ENCODE results near the gene EVL.

DNA sequence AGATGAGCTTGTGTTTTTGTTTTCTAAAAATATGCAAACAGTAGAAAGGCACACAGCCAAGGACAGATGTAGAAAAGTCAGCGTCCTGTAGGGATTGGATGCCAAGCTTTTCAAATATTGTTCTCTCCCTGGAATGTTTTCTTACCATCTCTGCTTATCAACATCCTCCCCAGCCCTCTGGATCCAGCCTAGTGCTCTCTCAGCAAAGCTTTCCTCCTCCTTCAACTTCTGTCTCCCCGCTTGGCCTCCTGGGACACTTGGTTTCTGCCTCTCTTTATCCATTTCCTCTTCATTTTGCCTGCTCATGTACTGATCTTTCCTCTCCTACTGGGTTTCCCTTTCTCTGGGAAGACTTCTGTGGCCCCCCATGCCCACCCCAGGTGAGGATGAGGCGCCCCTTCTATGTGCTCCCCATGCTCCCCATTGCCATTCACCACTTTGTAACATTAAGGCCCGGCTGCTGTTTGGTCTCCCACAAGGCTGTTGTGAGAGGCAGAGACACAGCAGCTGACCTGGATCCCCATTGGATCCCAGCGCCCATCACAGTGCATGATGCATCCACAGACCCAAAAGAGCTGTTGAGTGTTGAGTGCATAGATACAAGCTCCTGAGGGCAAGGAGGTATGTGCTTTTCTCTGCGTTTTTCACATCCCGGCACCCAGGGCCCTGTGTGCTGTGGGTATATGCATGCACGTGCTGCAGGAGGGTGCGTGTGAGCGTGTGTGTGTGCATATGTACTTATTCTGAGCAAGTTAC is 38.2 kb downstream of the EVL start:
- TF ChIP-seq TAF1 (IDR thresholded peaks at IDR 0.05; ENCODE audit: borderline replicate concordance, low read depth, low read length) (no peak), EED (IDR thresholded peaks at IDR 0.05; ENCODE audit: low read depth) (no peak), POLR2AphosphoS2 (IDR thresholded peaks at IDR 0.05; ENCODE audit: low read depth, low read length) (no peak)
- TF ChIP-seq, protein P1, sequence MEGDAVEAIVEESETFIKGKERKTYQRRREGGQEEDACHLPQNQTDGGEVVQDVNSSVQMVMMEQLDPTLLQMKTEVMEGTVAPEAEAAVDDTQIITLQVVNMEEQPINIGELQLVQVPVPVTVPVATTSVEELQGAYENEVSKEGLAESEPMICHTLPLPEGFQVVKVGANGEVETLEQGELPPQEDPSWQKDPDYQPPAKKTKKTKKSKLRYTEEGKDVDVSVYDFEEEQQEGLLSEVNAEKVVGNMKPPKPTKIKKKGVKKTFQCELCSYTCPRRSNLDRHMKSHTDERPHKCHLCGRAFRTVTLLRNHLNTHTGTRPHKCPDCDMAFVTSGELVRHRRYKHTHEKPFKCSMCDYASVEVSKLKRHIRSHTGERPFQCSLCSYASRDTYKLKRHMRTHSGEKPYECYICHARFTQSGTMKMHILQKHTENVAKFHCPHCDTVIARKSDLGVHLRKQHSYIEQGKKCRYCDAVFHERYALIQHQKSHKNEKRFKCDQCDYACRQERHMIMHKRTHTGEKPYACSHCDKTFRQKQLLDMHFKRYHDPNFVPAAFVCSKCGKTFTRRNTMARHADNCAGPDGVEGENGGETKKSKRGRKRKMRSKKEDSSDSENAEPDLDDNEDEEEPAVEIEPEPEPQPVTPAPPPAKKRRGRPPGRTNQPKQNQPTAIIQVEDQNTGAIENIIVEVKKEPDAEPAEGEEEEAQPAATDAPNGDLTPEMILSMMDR (IDR thresholded peaks at IDR 0.05 in 2 of 3, conservative IDR thresholded peaks at IDR 0.05 in 1 of 3; ENCODE audit: control insufficient read depth in 2 of 3, extremely low read depth in 1 of 3, insufficient read depth in 1 of 3, low read depth in 3 of 3, low read length in 3 of 3): no peak
- TF ChIP-seq, protein P2, sequence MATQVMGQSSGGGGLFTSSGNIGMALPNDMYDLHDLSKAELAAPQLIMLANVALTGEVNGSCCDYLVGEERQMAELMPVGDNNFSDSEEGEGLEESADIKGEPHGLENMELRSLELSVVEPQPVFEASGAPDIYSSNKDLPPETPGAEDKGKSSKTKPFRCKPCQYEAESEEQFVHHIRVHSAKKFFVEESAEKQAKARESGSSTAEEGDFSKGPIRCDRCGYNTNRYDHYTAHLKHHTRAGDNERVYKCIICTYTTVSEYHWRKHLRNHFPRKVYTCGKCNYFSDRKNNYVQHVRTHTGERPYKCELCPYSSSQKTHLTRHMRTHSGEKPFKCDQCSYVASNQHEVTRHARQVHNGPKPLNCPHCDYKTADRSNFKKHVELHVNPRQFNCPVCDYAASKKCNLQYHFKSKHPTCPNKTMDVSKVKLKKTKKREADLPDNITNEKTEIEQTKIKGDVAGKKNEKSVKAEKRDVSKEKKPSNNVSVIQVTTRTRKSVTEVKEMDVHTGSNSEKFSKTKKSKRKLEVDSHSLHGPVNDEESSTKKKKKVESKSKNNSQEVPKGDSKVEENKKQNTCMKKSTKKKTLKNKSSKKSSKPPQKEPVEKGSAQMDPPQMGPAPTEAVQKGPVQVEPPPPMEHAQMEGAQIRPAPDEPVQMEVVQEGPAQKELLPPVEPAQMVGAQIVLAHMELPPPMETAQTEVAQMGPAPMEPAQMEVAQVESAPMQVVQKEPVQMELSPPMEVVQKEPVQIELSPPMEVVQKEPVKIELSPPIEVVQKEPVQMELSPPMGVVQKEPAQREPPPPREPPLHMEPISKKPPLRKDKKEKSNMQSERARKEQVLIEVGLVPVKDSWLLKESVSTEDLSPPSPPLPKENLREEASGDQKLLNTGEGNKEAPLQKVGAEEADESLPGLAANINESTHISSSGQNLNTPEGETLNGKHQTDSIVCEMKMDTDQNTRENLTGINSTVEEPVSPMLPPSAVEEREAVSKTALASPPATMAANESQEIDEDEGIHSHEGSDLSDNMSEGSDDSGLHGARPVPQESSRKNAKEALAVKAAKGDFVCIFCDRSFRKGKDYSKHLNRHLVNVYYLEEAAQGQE (IDR thresholded peaks at IDR 0.05; ENCODE audit: low read depth, low read length): no peak

Data from GM12878 (cell line).